ENCODE data around the gene TAF9B. TPM values are rescaled to one million over a fixed set of nuclear protein-coding genes. Genes with fewer than 3 reads are reported as not detected.
"Not testable (repeated sequence)": the region's sequence is repeated elsewhere in the genome, so short reads cannot be mapped to it uniquely, and the experiment has no call there.

The TAF9B gene
- total RNA-seq, 1 donor from 2014 or later = 9.3 TPM

DNA sequence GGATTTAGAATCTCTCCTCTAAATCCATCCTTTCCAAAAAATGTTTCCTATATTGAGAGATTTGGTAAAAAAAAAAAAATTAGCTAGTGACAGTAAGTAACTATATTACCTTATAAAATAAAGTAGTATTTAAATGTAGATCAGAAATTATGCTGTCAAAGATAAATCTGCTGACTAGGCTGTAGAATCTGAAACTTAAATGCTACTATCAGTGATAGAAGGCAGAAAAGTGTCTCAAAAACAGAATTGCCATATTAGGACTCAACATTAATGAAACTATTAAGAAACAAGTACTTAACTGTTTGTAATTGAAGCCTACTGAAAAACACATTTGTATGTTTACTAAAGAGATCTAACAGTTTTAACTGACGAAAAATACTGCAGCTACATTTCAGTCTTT lies 8.3 kb downstream of the TAF9B start:
- H3K9ac ChIP-seq (ENCODE audit: low read length) = no peak overlapping the region
- FAIRE-seq = no peak
- no peak for DNase-seq (ENCODE audit: low read depth)
- no peaks in the 10 kb centered on the region for H3K9me3 Mint-ChIP-seq (ENCODE audit: unreplicated experiment)
- no peak overlapping the region for H3K4me3 ChIP-seq (ENCODE audit: insufficient read depth, low read depth, low read length)
- no peak overlapping the region for H2AFZ ChIP-seq (ENCODE audit: low read depth, low read length)
- H3K27me3 ChIP-seq (ENCODE audit: insufficient read depth, low read length) = no peaks in the 10 kb centered on the region
- no peak overlapping the region for H3K4me3 Mint-ChIP-seq (ENCODE audit: unreplicated experiment)
- no peaks in the 10 kb centered on the region for H3K4me1 ChIP-seq (ENCODE audit: insufficient read depth, low read length)
- H4K20me1 ChIP-seq (ENCODE audit: insufficient read depth, low read length) = no peaks in the 10 kb centered on the region
- peaks cover 31% of the 10 kb centered on the region for H3K36me3 ChIP-seq (ENCODE audit: insufficient read depth, low read length)
- no peaks in the 10 kb centered on the region for H3K9me3 ChIP-seq (ENCODE audit: insufficient read depth, low read depth, low read length)
- no peak for TF ChIP-seq EZH2 (IDR thresholded peaks at IDR 0.05; ENCODE audit: insufficient read depth, low read length)
- TF ChIP-seq, protein P1, sequence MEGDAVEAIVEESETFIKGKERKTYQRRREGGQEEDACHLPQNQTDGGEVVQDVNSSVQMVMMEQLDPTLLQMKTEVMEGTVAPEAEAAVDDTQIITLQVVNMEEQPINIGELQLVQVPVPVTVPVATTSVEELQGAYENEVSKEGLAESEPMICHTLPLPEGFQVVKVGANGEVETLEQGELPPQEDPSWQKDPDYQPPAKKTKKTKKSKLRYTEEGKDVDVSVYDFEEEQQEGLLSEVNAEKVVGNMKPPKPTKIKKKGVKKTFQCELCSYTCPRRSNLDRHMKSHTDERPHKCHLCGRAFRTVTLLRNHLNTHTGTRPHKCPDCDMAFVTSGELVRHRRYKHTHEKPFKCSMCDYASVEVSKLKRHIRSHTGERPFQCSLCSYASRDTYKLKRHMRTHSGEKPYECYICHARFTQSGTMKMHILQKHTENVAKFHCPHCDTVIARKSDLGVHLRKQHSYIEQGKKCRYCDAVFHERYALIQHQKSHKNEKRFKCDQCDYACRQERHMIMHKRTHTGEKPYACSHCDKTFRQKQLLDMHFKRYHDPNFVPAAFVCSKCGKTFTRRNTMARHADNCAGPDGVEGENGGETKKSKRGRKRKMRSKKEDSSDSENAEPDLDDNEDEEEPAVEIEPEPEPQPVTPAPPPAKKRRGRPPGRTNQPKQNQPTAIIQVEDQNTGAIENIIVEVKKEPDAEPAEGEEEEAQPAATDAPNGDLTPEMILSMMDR (IDR thresholded peaks at IDR 0.05; ENCODE audit: insufficient read depth, low read depth, low read length) = no peak
- no peaks in the 10 kb centered on the region for H3K27me3 Mint-ChIP-seq (ENCODE audit: low read depth, unreplicated experiment)
- no peak overlapping the region for H3K27ac ChIP-seq (ENCODE audit: low read depth, low read length)
- H3K4me2 ChIP-seq (ENCODE audit: low read length) = no peak overlapping the region
- H3K27ac Mint-ChIP-seq (ENCODE audit: unreplicated experiment) = no peak overlapping the region
- no peaks in the 10 kb centered on the region for H3K4me1 Mint-ChIP-seq (ENCODE audit: low read depth, unreplicated experiment)
- H3K36me3 Mint-ChIP-seq (ENCODE audit: low read depth, unreplicated experiment) = no peaks in the 10 kb centered on the region
- H3K79me2 ChIP-seq (ENCODE audit: insufficient read depth, low read length) = no peaks in the 10 kb centered on the region

DNA sequence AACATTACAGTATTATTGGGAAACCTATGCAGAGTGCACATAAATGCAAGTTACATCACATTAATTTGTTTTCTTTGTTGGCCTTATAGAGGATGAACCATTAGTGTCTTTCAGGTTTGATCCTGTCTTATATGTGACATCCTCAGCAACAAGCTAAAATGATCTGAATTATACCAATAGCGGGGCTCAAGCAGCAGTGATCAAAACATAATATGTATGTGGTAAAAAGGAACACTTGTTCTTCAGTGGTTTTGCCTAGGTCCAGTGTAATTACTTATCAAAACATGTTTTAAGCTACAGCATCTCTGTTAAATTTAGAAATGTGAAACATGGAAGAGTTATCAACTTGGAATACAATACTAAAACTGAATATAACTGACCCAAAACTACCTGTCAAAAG lies 9.1 kb downstream of the TAF9B start:
- Histone ChIP-seq H3K9ac (ENCODE audit: low read length) (no peak overlapping the region), H3K4me1 (ENCODE audit: insufficient read depth, low read length) (no peaks in the 10 kb centered on the region), H3K79me2 (ENCODE audit: insufficient read depth, low read length) (no peaks in the 10 kb centered on the region), H3K9me3 (ENCODE audit: insufficient read depth, low read depth, low read length) (no peaks in the 10 kb centered on the region), H3K27me3 (ENCODE audit: insufficient read depth, low read length) (no peaks in the 10 kb centered on the region), H4K20me1 (ENCODE audit: insufficient read depth, low read length) (no peaks in the 10 kb centered on the region), H3K36me3 (ENCODE audit: insufficient read depth, low read length) (peaks cover 35% of the 10 kb centered on the region), H3K27ac (ENCODE audit: low read depth, low read length) (no peak overlapping the region), H2AFZ (ENCODE audit: low read depth, low read length) (no peak overlapping the region), H3K4me3 (ENCODE audit: insufficient read depth, low read depth, low read length) (no peak overlapping the region), H3K4me2 (ENCODE audit: low read length) (no peak overlapping the region)
- Mint-ChIP-seq H3K4me1 (ENCODE audit: low read depth, unreplicated experiment) (no peaks in the 10 kb centered on the region), H3K27me3 (ENCODE audit: low read depth, unreplicated experiment) (no peaks in the 10 kb centered on the region), H3K9me3 (ENCODE audit: unreplicated experiment) (no peaks in the 10 kb centered on the region), H3K4me3 (ENCODE audit: unreplicated experiment) (no peak overlapping the region), H3K27ac (ENCODE audit: unreplicated experiment) (no peak overlapping the region), H3K36me3 (ENCODE audit: low read depth, unreplicated experiment) (no peaks in the 10 kb centered on the region)
- FAIRE-seq (peak; percentile 67), DNase-seq (ENCODE audit: low read depth) (no peak)
- TF ChIP-seq, protein P1 (IDR thresholded peaks at IDR 0.05; ENCODE audit: insufficient read depth, low read depth, low read length) = no peak
- no peak for TF ChIP-seq EZH2 (IDR thresholded peaks at IDR 0.05; ENCODE audit: insufficient read depth, low read length)

DNA sequence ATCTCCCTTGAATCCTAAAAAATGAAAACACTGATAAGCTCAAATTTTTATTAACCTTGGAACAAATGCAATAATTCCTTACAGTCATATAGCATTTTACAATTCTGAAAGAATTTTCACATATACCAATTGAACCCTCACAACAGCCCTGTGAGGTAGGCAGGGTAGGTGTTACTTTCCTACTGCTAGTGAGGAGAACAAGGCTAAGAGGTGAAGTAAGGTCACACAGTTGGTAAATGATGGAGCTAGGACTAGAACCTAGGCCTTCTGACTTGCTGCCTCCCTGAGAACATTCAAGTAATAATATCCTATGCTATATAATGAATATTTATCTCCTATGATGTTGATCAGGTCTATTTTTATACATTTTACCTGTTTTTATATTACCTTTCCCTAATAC lies 9.7 kb downstream of the TAF9B start:
- DNase-seq (ENCODE audit: low read depth) (no peak), FAIRE-seq (no peak)
- H3K36me3 Mint-ChIP-seq (ENCODE audit: low read depth, unreplicated experiment) = no peaks in the 10 kb centered on the region
- H2AFZ ChIP-seq (ENCODE audit: low read depth, low read length) = no peak overlapping the region
- no peaks in the 10 kb centered on the region for H3K27me3 Mint-ChIP-seq (ENCODE audit: low read depth, unreplicated experiment)
- no peak overlapping the region for H3K27ac Mint-ChIP-seq (ENCODE audit: unreplicated experiment)
- peaks cover 42% of the 10 kb centered on the region for H3K36me3 ChIP-seq (ENCODE audit: insufficient read depth, low read length)
- no peaks in the 10 kb centered on the region for H3K27me3 ChIP-seq (ENCODE audit: insufficient read depth, low read length)
- H3K9me3 Mint-ChIP-seq (ENCODE audit: unreplicated experiment) = no peaks in the 10 kb centered on the region
- H3K27ac ChIP-seq (ENCODE audit: low read depth, low read length) = no peak overlapping the region
- H3K4me1 Mint-ChIP-seq (ENCODE audit: low read depth, unreplicated experiment) = no peaks in the 10 kb centered on the region
- no peak overlapping the region for H3K4me3 Mint-ChIP-seq (ENCODE audit: unreplicated experiment)
- H3K9ac ChIP-seq (ENCODE audit: low read length) = no peak overlapping the region
- H4K20me1 ChIP-seq (ENCODE audit: insufficient read depth, low read length) = peaks cover 6% of the 10 kb centered on the region
- TF ChIP-seq EZH2 (IDR thresholded peaks at IDR 0.05; ENCODE audit: insufficient read depth, low read length) = no peak
- TF ChIP-seq, protein P1 (IDR thresholded peaks at IDR 0.05; ENCODE audit: insufficient read depth, low read depth, low read length) = no peak
- H3K9me3 ChIP-seq (ENCODE audit: insufficient read depth, low read depth, low read length) = no peaks in the 10 kb centered on the region
- peaks cover 2% of the 10 kb centered on the region for H3K79me2 ChIP-seq (ENCODE audit: insufficient read depth, low read length)
- no peak overlapping the region for H3K4me3 ChIP-seq (ENCODE audit: insufficient read depth, low read depth, low read length)
- no peak overlapping the region for H3K4me2 ChIP-seq (ENCODE audit: low read length)
- no peaks in the 10 kb centered on the region for H3K4me1 ChIP-seq (ENCODE audit: insufficient read depth, low read length)

DNA sequence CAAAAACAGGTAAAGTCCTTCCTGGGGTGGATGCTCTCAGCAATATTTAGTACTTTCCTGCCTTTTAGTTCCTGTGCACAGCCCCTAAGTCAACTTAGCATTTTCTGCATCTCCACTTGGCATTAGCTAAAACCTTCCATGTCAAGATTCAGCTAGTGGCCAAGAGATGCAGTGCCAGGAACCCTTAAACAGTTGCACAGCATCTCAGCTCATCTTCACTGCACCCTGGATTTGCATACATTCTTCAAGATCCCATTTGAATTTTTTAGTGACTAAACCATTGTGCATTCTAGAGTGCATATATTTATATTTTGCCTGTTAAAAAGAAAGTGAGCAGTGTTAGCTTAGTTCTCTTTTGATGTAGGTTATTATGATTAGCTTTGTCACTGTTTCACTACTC lies 13.7 kb downstream of the TAF9B start:
- H3K4me3 Mint-ChIP-seq (ENCODE audit: unreplicated experiment); H3K9me3 Mint-ChIP-seq (ENCODE audit: unreplicated experiment); H3K27ac Mint-ChIP-seq (ENCODE audit: unreplicated experiment); H3K27me3 Mint-ChIP-seq (ENCODE audit: low read depth, unreplicated experiment); H3K27ac ChIP-seq (ENCODE audit: low read depth, low read length); H3K4me1 Mint-ChIP-seq (ENCODE audit: low read depth, unreplicated experiment); DNase-seq (ENCODE audit: low read depth); H3K4me1 ChIP-seq (ENCODE audit: insufficient read depth, low read length); H3K4me2 ChIP-seq (ENCODE audit: low read length); H3K4me3 ChIP-seq (ENCODE audit: insufficient read depth, low read depth, low read length); H3K9me3 ChIP-seq (ENCODE audit: insufficient read depth, low read depth, low read length); H3K36me3 Mint-ChIP-seq (ENCODE audit: low read depth, unreplicated experiment); H3K9ac ChIP-seq (ENCODE audit: low read length); H2AFZ ChIP-seq (ENCODE audit: low read depth, low read length); H3K27me3 ChIP-seq (ENCODE audit: insufficient read depth, low read length): not testable (repeated sequence)
- FAIRE-seq = peak; percentile 97
- peaks cover 36% of the 10 kb centered on the region for H3K36me3 ChIP-seq (ENCODE audit: insufficient read depth, low read length)
- peaks cover 27% of the 10 kb centered on the region for H4K20me1 ChIP-seq (ENCODE audit: insufficient read depth, low read length)
- H3K79me2 ChIP-seq (ENCODE audit: insufficient read depth, low read length) = peaks cover 18% of the 10 kb centered on the region
